ENCODE measurements around the gene YTHDF1.
"Not testable (repeated sequence)": the region's sequence is repeated elsewhere in the genome, so short reads cannot be mapped to it uniquely, and the experiment has no call there.

- TF ChIP-seq ZNF274 (IDR thresholded peaks at IDR 0.05; ENCODE audit: low read depth, low read length); YY1 (IDR thresholded peaks at IDR 0.05; ENCODE audit: insufficient read depth, insufficient read length); SUZ12 (IDR thresholded peaks at IDR 0.05; ENCODE audit: extremely low read depth, insufficient read depth, insufficient read length): not testable (repeated sequence)
These were observed 5.6 kb upstream of the YTHDF1 start for GRCh38 chr20:63221400-63222053.

All from NT2/D1 (cell line).